ENCODE data around the gene KCNQ1.

The KCNQ1 gene

DNA sequence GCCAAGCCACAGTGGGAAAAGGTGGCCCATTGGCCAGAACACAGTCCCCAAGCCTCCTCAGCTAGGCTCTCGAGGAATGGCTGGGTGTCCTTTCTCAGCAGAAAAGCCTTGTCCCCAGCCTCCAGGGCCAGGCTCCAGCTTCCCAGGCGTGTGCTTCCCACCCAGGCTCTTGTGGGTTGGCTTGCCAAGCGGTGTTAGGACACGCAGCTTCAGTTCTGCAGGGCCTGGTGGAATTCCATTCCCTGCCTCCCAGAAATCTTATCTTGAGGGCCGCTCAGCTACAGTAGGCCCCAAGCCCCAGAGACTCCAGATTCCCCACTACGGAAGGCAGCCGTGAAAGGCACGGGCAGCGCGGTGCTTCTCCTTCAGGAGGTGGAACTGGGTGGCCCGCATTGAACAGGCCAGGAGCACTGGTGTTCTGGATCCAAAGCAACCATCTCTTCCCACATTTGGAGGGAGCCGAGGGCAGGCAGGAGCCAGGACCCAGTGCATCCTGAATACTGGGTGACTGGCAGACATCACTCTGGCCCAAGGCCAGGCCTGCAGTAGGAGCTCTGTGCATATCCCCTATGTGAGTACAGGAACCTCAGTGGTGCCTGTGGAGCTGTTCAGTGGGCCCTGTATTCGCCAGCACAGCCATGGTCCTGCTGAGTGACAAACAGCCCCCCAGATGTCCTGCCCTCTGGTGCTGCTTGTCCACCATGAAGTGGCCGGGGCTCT lies 271.7 kb downstream of the KCNQ1 start:
- no peak for DNase-seq (ENCODE audit: low spot score)

DNA sequence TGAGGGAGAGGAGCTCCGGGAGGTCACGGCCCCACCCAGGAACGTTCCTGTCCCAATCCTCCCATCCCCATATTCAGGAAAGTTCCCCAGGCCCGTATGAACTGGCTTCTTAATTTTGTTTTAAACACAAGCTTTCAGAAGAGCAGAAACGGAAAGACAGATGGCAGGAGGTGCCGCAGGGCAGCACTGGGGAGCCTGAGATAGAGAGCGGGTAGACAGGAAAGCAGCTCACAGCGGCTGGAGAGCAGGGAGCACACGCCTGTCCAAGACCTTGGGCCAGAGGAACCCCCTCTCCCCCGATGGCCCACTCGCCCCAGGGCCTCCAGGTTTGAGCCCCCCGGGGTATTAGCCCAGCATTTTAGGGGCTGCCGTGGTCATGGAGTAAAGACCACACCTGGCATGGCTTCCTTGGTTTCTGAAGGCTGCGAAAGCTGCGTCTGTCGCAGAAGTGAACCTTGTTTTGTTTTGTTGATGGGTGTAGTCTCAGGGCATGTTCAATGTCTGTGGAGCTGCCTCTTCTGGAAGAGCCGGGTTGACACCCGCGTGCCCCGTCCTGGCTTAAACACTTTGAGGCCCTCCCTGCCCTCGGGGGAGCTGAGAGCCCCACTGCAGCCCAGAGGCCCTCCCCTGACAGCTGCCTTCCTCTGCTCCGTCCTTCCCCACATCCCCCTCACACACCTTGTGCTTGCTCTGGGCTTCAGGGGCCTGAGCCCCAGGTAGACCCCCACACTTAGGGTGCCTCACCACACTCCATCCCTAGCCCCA lies 272.9 kb downstream of the KCNQ1 start:
- DNase-seq (ENCODE audit: low spot score), result no peak

DNA sequence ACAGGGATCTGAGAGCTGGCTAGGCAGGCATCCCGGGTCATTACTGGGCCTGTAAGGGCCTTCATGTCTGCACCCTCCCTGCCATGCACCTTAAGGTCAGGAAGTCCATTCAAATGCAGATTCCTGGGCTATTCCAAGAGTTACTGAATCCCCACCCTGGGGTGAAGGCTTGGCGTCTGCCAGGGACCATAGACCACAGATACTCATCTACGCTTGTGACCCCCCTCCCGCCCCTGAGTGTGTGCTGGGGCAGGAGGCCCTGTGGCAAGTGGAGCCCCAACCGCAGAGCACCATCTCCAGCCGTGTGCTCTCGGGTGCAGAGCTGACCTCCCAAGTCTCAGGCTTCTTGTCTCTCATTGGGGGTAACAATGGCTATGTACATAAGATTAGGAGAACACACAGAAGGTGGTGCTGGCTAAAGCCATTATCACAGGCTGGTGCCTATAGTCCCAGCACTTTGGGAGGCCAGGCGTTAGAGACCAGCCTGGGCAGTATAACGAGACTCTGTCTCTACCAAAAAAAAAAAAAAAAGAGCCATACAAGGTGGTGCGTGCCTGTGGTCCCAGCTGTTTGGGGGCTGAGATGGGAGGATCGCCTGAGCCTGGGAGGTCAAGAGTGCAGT lies 274.1 kb downstream of the KCNQ1 start:
- no peak for DNase-seq (ENCODE audit: low spot score)

DNA sequence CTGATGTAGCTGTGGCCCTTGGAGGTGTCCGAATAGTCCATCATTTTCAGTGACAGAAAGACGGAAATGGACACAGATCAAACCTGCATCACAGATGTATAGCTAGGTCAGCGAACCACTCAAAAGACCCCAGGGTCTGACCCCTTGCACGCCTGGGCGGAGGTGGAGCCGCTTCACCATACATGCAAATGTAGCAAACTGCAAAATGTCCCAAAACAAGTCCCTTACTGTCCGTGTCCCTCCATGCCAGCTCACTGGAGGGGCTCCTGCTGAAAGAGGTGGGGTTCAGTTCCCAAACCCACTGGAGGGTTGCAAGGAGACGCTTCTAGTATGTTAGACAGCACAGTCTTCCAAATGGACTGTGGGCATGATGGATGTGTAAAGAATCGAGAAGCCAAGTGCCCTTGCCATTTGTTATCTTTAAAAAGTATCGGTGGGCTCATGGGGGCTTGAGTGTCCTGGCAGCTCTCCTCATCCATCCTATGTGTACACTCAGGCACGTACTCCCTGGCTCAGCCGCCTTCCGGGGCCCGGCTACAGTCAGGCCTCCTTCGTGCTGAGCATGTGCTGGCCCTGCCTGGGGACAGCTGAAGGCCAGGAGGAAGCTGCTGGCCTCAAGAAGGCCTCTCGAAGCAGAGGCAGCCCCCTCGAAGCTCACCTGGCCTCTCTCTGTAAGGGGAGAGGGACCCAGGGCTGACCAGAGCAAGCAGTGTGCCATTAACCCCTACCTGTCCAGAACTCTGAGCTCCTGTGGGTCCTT lies 275.2 kb downstream of the KCNQ1 start:
- DNase-seq (ENCODE audit: low spot score), result no peak

DNA sequence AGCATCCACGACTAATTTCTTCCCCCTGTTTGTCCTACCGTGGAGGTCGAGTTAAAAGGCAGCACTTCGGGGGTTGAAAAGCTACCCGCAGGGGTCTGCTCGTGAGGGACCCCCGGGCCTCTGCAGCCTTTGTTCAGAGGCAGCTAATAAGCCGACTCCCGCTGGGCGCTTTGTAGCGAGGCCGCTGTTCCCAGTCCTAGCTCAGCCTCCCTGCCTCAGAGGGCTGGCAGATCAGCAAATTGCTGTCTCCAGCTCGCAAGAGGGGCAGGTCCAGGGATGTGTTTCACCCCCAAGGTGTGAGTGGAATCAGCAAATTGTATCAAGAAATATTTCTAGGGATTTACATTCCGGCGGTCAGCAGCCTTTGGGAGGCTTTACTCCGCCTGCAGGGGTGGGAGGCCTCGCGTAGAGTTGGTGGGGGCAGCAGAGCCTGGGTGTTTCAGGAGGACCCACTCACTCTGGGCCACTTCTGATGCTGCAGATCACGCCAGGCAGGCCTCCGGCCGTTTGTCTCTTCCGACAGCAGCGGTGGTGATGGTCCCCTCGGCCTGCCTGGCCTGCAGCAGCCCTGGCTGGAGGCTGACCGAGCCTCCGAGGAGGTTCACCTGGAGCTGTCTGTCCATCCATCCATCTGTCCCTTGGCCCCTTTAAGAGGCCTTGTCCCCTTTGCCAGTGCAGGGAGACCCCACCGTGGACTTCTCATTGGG lies 276.6 kb downstream of the KCNQ1 start:
- no peak for DNase-seq (ENCODE audit: low spot score)

DNA sequence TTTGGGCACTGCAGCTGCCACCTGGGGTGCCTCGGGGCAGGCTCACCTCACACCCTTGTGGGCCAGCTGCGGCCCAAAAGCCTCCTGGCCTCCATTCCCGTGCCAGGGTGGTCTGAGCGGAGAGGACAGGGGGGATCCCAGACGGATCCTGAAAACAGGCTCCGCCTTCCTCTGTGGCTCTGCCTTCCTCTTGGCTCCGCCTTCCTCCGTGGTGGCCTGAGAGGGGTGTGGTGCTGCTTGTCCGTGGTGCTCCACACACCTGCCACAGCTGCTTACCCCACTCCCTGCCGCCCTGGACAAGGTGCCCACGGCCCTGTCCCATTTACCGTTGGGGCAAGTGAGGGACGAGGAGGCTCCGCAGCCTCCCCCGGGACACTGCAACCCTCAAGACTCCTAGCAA lies 278.1 kb downstream of the KCNQ1 start:
- no peak for DNase-seq (ENCODE audit: low spot score)

DNA sequence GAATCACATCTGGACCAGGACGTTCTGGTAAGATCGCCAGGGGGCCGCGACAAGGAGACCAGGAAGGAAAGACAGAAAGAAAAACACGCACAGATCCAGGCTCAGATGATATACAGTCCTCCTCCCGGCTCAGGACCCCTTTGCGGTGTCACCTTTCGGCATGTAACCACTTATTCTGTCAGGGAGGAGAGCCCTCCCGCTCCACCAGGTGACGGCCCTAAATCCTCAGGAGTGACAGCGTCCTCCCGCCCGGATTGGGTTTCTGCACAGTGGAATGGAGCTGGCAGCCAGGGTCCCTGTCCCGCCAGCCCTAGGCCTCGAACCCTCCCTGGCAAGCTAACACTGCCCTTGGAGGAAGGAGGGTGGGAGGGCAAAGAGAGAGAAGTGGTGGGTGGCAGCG lies 279.3 kb downstream of the KCNQ1 start:
- no peak for DNase-seq (ENCODE audit: low spot score)

DNA sequence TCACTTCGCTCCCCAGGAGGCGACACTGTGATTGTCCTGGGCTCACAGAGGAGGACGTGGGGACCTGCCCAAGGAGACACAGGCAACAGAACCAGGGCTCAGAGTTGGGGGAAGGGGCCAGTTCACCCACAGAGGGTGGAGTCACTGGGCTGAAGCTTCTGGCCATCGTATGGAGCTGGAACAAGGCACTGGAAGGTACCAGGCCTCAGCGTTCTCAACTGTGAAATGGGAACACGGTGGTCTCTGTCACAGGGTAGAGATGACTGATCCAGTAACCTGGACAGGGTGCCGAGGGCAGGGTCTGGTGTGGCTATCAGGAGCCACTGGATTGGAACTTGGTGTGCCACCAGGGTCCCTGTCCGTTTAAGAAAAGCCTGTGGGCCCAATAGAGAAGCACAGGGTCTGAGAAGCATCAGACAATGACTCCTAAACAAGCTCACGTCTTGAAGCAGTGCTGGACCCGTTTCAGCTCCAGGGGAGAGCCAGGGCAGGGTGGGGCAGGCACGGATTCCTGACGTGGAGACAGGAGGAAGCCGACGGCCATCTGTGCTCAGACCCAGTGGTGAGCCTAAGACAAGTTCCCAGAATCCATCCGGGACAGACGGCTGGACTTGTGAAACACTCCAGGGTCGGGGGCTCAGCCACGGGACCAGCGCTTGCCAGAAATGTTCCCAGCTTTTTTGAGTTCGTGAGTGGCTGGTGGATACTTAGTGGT lies 280.0 kb downstream of the KCNQ1 start:
- DNase-seq (ENCODE audit: low spot score), result no peak

DNA sequence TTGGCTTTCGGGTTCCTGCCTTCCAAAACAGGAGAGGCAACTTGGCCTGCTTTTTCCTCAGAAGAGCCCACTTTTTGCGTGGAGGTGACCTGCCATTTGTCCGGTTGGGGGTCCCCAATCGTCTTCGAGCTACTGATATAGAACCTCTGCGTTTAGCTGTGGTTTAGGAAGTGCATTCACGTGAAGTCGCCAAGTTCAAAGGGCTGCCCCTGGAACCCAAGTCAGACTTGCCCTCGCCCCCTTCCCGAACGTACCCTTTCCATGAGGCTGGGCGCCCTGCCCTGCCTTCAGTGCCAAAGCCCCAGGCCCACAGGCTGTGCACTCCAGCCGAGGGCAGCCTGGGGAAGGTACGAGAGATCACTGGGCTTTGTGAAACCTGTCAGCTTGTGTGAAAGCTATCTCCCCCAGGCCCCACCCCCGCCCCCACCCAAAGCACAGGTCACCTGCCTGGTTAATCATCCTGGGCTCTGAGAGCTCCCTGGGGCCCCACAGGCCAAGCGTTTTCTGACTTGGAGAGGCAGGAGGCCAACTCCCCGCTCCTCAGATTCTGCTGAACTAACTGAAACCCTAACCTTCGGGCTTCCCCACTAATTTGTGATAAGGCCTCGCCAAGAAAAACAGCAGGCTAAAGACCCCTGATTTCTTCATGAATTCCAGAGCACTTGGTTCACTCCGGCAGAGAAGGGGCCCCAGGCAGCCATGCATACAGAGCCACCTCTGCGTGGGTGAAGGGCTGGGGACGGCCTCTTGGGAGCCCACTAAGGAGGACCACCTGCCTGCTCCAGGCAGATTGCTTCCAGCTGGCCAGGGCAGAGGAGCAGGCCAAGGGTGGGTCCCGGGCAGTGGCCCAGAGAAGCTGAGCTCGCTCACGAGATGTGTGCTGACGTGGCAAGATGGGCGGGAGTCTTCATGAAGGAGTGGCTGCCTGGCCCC lies 280.8 kb downstream of the KCNQ1 start:
- DNase-seq (ENCODE audit: low spot score), result no peak

DNA sequence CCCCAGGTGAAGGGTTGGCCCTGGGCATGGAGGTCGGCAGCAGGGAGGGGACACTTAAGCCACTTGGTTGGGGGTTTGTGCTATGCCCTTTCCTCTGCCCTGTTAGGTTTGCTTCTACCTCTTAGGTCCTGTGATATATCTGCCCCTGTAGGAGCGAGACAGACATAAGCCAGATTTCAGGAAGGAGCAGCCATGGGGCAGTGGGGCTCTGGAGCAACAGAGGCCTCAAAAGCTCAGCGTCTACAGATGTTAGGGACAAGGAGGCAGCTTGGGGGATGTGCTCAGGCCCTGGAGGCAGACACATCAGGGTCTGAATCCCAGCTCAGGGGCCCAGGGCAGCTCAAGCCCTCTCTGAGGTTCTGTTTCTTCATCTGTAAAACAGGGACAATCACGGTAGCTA lies 282.2 kb downstream of the KCNQ1 start:
- no peak for DNase-seq (ENCODE audit: low spot score)

DNA sequence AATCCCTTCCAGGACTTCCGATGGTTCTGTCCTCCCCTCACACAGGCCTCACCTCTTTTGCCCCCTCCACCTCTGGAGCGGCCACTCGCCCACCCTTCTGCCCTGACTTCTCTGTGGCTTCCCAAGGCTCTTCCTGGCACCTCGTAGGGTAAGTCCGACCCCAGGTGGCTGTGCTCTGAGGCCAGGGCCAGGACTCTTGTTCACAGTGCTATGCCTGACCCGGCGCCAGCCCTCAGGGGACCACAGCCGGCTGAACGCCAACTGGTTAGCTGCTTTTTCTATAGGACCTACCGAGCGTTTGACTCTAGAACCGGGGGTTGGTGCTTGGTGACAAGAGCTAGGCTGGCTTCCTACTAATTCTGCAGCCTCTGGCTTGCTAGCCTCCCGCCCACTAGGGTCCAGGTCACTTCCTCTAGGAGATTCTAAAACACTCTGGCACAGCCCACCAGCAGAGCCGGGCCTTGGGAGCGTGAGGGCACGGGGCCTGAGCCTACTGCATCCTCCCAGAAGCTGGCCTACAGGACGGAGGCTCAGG lies 283.4 kb downstream of the KCNQ1 start:
- DNase-seq (ENCODE audit: low spot score), result no peak

DNA sequence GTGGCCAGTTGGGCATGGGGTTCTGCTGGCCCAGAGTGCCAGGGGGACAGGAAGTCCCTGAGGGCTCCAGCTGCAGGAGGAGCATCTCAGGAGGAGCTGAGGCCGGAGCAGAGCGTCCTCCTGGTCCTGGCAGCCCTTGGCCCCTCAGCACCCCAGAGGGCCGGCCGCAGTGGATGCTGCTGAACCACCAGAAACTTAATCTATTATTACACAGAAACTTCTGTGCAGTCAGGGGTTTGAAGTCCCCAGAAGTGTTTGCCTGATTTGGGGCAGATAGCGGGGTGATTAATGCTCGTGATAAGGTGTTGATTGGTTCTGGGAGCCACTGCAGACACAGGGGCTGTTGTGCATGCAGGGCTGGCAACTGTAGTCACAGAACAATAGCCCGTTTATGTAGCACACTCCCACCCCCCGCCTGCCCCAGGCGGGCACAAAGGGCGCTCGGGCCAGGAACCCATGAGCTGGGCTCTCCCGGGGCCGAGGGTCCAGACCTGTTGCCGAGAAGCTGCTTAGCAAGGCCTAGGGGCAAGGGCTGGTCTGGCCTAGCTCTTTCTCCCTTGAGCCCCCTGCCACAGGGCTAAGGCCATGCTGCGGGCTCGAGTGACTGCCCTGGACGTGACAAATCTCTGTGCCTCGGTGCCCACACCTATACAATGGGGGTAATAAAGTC lies 284.0 kb downstream of the KCNQ1 start:
- no peak for DNase-seq (ENCODE audit: low spot score)

DNA sequence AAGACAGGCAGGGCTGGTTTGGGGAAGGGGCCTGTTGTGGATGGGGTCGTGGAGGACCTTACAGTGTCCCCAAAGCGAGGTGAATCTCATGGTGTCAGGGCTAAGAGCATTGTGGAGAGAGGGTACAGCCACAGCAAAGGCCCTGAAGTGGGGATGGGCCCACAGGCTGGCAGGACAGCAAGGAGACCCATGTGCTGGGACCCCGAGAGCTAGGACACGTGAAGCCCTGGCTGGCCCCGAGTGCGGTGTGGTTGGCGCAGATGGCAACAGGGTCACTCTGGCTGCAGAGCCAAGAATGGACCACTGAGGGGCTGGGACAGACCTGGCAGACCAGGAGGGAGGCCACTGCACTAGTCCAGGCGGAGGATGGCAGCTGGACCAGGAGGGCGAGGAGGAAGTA lies 285.0 kb downstream of the KCNQ1 start:
- no peak for DNase-seq (ENCODE audit: low spot score)

DNA sequence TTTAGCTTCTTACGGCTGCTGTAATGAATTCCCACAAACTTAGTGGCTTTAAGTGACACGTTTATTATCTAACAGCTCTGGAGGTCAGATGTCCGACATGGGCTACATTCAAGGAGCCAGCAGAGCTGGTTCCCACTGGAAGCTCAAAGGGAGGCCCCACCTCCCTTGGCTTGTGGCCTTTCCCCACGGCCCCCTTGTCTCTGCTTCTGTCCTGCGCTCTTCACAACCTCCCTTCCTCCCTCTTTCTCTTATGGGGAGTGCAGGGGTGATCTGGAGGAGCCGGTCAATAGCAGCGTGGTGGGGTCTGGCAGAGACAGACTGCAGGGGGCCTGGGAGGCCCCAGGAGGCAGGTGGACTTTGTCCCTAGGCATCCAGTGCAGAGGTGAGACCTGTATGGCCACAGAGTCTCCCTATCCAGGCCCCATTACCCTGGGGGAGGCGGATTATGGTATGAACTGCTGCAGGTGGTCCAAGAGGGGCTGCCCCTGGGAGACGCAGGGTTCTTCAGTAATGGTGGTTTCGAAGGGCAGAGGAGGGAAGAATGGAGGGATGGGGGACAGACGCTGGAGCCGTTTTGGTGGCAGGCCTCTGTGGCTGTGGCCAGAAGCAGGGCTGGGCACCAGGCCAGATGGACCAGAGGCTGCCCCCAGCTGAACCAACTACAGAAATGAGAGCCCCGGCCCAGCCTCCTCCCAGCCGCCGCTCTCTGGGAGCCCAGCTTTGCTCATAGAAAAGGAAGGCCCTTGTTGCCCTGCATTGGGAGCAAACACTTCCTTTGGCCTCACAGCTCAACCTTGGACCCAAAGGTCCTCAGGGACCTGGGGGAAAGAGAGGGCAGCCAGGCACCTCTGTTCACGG lies 285.7 kb downstream of the KCNQ1 start:
- DNase-seq (ENCODE audit: low spot score), result no peak

DNA sequence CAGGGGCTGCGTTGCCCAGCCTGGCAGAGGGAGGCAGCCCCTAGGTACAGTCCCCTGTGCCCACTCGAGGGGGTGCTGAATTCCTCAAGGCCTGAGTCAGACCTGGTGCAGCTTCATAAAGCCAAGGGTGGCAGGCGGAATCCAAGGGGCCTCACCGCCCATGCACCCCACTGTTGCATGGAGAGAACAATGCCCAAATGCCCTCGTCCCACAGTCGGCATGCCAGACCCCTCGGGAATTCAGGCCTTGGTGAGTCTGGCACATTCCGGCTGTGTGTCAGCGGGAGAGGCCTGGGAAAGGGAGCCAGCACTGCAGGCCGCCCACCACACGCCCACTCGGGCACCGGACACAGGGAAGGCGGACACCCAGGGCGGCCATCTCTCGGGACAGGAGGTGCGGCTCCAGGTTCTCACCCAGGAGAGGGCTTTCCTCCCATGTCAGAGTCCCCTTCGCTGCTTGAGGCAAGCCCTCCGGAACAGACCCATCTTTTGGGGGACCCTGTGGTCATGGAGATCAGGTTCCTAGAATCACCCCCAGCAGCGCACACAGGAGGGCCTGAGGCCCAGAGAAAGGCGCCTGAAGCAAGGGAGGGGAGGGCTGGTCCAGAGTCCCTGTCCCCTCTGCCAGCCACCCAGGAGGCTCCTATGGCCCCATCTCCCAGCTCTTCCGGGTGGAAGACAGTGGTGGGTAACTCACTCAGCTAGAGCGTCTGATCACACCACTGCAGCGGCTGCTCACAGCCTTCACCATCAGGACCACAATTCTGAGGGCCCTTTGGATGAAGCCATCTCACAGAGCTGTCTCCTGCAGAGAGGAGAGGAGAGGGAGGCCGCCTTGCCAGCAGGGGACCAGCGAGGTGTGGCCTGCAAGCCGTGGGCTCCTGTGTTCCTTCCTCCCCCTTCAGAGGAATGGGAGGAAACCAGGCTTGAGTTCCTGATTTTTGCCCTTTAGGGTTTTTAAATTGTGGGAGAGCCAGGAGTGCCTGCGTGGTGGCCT lies 286.6 kb downstream of the KCNQ1 start:
- DNase-seq (ENCODE audit: low spot score), result no peak

DNA sequence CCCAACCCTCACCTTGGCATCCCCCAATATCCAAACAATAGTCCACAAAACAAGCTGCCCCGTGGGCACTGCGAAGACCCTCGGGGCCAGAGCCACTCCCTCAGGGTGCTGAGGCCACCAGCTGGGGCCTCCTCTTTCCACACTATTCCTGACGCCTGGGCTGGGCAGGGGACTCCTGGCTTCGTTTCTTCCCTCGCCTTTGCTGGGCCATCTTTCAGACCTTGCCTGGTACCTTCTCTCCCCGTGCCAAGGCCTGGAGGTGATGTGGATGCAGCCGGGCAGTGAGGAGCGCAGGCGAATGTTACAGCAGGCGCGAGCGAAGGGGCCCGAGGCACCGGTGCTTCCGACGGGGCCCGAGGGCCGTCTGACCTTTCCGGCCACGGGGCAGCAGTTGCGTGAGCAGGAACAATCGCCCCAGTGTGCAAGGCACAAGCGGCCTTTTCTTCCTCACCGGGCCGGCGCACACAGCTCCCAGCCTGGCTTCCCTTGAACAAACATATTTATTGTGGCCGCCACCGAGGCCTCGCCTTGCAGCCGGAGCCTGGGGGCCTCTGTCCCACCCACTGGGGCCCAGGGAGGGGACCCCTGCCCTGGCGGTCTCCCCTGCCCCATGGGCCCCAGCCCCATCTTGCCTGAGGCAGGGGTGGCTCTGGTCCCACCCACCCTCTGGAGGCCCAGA lies 287.6 kb downstream of the KCNQ1 start:
- DNase-seq (ENCODE audit: low spot score), result no peak

Data from D341Med (cell line).